Lower lobe of right lung (tissue), 2 donors: ENCODE data around the gene USP24. TPM values are rescaled to one million over a fixed set of nuclear protein-coding genes. Genes with fewer than 3 reads are reported as not detected.

Experiments used
- ATAC-seq, 2 donors: fragments of 200-7000 bp; cut with Tn5 transposase; one replicate each; pipeline ENCODE4 v1.9.1; 2020 to 2022; ENCODE audit warnings: mild to moderate bottlenecking in 2 of 2, moderate library complexity in 2 of 2
- DNase-seq: peaks from one replicate; pipeline ENCODE4 v3.0.0-alpha.2; 2020
- H3K27ac ChIP-seq: fragments of 200-600 bp; one replicate; pipeline ENCODE4 v1.8.0; 2022
- H3K27me3 ChIP-seq: fragments of 200-600 bp; one replicate; pipeline ENCODE4 v1.8.0; 2022; ENCODE audit warnings: low read depth
- H3K36me3 ChIP-seq: fragments of 200-600 bp; one replicate; pipeline ENCODE4 v1.8.0; 2022; ENCODE audit warnings: mild to moderate bottlenecking
- H3K4me1 ChIP-seq: fragments of 200-600 bp; one replicate; pipeline ENCODE4 v1.8.0; 2022
- H3K4me3 ChIP-seq: fragments of 200-600 bp; one replicate; pipeline ENCODE4 v1.8.0; 2022; ENCODE audit warnings: mild to moderate bottlenecking
- H3K9me3 ChIP-seq: fragments of 200-600 bp; one replicate; pipeline ENCODE4 v1.8.0; 2022
- CTCF ChIP-seq: fragments of 200-600 bp; IDR thresholded peaks from one replicate; pipeline ENCODE4 v1.8.0; 2022; ENCODE audit warnings: antibody characterized with exemption, mild to moderate bottlenecking
- intact Hi-C: fragments of 100-400 bp; cut with DNase I; formaldehyde crosslinking; loops from one replicate; pipeline ENCODE4 v1.11.0; 2022
- total RNA-seq: library from RNA; stranded (reverse); fragmentation: NEBNext Ultra II Directional; extraction: Animal tissue kit (Norgen Biotek cat#: 25700); gene quantifications from one replicate; pipeline ENCODE4 v1.2.1, GENCODE V29; 2021
- donor health status: DM: no; HTN: yes; CAD: no; lungs with severe emphysema.

USP24 gene
- total RNA-seq, 1 donor from 2014 or later = 37.6 TPM

DNA sequence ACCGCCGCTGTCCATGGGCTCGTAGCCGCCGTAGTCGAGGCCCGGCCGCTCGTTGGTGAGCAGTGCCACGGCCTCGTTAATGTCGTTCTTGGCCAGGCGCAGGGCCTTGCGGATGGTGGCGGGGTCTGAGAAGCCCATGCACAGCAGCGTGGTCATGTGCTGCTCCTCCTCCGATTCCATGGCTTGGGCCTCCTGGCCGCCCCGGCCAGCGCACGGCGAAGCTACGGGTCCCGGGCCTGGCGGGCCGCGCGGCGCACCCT, 300 bp downstream of the USP24 start:
- intact Hi-C loops = no loop called here
- H3K27me3 ChIP-seq = no peaks in the 10 kb centered on the region
- no peak for TF ChIP-seq CTCF
- no peaks in the 10 kb centered on the region for H3K36me3 ChIP-seq
- peak overlapping the region; percentile 82 for H3K4me3 ChIP-seq
- peak overlapping the region; percentile 96 for H3K27ac ChIP-seq
- H3K9me3 ChIP-seq = no peaks in the 10 kb centered on the region
- DNase-seq (peak; percentile 58), ATAC-seq (peak; percentile 24 to 45)
- peaks cover 66% of the 10 kb centered on the region for H3K4me1 ChIP-seq

DNA sequence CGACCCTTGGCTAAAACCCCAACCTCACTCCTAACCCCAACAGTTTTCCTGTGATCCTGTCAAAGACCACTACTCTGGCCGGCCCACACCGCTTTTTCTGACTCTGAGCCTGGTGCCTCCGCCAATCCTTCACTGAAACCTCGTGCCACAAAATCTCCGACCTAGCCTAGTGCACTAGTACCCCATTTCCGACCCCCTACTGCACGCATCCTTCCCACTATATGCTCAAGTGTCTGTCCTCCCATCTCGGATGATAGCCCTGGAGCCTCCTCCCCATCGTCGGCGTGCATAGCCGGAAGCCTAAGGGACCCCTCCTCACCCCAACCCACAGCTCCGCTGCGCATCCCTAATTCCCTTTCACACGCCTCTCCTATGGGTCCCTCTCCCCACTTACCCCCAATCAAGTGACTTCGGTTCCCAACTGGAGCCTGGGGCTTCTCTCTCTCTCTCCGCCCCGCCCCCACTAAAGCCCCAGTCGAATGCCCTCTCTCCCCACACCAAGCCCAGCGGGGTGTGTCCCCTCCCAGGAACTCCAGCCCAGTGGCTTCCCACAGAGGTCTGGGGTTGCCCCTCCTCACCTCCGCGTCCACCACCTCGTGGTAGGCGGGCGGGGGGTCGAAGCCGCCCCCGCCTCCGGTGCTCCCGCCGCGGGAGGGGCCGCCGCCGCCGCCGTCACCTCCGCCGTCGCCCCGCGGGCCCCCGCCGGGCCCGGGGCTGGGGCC, 791 bp downstream of the USP24 start:
- intact Hi-C loops = no loop called here
- peak; percentile 60 for DNase-seq
- ATAC-seq = peak; percentile 18 to 28
- Histone ChIP-seq H3K27ac (peak overlapping the region; percentile 96), H3K27me3 (no peaks in the 10 kb centered on the region), H3K4me3 (peak overlapping the region; percentile 82), H3K4me1 (peaks cover 71% of the 10 kb centered on the region), H3K9me3 (no peaks in the 10 kb centered on the region), H3K36me3 (no peaks in the 10 kb centered on the region)
- no peak for TF ChIP-seq CTCF

- ATAC-seq = no peak
- Histone ChIP-seq H3K36me3 (no peaks in the 10 kb centered on the region), H3K27me3 (no peaks in the 10 kb centered on the region), H3K27ac (peak overlapping the region; percentile 96), H3K9me3 (no peaks in the 10 kb centered on the region), H3K4me3 (peak overlapping the region; percentile 82), H3K4me1 (peaks cover 76% of the 10 kb centered on the region)
- intact Hi-C loops = no loop called here
- TF ChIP-seq CTCF = no peak
- no peak for DNase-seq
These were observed 1.3 kb downstream of the USP24 start for GRCh38 chr1:55213885-55214211.

DNA sequence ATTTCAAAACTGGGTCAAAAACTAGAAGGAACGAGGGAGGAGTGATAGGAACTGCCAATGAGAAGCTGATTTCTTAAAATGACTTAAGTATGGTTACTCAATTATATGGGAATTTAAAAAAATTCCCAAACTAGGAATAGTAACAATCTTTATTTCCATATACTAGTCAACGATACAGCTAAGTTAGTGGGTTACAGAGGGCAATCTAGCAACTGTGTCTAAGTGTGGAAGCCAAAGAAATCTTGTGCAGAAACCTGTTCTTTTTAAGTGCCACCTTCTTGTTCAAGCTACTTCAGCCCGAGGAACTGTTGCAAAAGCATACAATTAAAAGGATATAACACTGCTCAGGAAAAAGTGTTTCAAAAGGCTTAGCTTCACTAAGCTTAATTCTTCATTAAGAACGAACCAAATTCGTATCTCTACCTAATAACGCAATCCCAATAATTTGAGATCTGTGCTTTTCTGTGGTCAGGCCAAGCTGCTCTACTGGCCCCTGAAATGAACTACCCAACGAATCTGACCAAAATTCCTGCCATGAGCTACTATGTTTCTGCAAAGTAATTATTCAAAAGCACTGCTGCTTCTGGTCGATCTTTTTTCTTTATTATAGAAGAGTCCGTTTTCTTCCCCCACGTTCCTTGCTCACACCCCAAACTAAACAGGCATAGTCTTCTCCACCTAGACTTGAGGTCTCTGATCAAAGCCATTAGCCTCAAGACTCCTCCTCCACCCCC, 1.8 kb downstream of the USP24 start:
- intact Hi-C loops = no loop called here
- no peak for ATAC-seq

More for the DNA sequence above, 1.8 kb downstream of the USP24 start:
- no peak for DNase-seq
- H3K4me3 ChIP-seq = peak overlapping the region; percentile 82
- no peak for TF ChIP-seq CTCF
- no peaks in the 10 kb centered on the region for H3K27me3 ChIP-seq
- peaks cover 78% of the 10 kb centered on the region for H3K4me1 ChIP-seq
- H3K9me3 ChIP-seq = no peaks in the 10 kb centered on the region
- H3K36me3 ChIP-seq = no peaks in the 10 kb centered on the region
- peak overlapping the region; percentile 96 for H3K27ac ChIP-seq
